WTC11 (cell line): ENCODE data around the gene CACNA2D4.

Source experiments
- RELA ChIP-seq: sonication (generic); formaldehyde crosslinking; IDR thresholded peaks from 2 replicates; pipeline ENCODE4 v1.8.1; 2022; ENCODE audit warnings: missing genetic modification reagents, mild to moderate bottlenecking, borderline replicate concordance
- SP1 ChIP-seq: sonication (generic); formaldehyde crosslinking; conservative IDR thresholded peaks from 2 replicates; pipeline ENCODE4 v1.8.1; 2022; ENCODE audit warnings: missing genetic modification reagents
- TCF7 ChIP-seq: sonication (generic); formaldehyde crosslinking; IDR thresholded peaks from 2 replicates; pipeline ENCODE4 v1.8.0; 2022; ENCODE audit warnings: mild to moderate bottlenecking, low read depth, missing genetic modification reagents, moderate library complexity
- ZNF423 ChIP-seq: fragments of 250-450 bp; sonication (Bioruptor Pico); IDR thresholded peaks from 2 replicates; pipeline ENCODE4 v2.1.2; 2022; ENCODE audit warnings: mild to moderate bottlenecking, moderate library complexity
- TF ChIP-seq, protein P1 (sequence below): fragments of 200-600 bp; IDR thresholded peaks from 2 replicates; pipeline ENCODE4 v1.8.0; 2022; ENCODE audit warnings: antibody characterized with exemption
- TF ChIP-seq, protein P2 (sequence below): sonication (generic); formaldehyde crosslinking; IDR thresholded peaks from 2 replicates; pipeline ENCODE4 v1.8.1; 2022; ENCODE audit warnings: low read depth, mild to moderate bottlenecking, moderate library complexity, missing genetic modification reagents, borderline replicate concordance
- TF ChIP-seq, protein P3 (sequence below): sonication (generic); formaldehyde crosslinking; IDR thresholded peaks from 2 replicates; pipeline ENCODE4 v1.8.0; 2023; ENCODE audit warnings: missing genetic modification reagents, mild to moderate bottlenecking, borderline replicate concordance
- TF ChIP-seq, protein P4 (sequence below): sonication (generic); formaldehyde crosslinking; IDR thresholded peaks from 2 replicates; pipeline ENCODE4 v1.8.1; 2022; ENCODE audit warnings: mild to moderate bottlenecking, moderate library complexity, missing genetic modification reagents

DNA sequence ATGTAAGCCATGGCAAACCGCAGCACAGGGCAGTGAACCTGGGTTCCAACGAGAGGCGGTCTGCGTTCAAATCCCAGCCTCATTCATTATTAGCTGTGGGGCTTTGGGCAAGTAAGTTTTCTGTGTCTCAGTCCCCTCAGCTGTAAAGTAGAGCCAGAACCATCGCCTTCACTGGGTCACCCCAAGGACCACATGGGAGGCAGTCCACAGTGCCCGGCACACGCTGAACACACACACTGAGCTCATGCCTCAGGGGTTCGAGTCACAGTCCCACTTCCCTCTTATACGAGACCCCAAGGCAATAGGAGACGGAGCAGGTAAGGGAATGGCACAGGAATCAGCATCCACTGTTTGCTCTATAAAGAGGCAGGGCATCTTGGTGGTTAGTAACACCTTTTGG, 79.0 kb downstream of the CACNA2D4 start:
- TF ChIP-seq ZNF423 (CRISPR knock-in tag) (no peak), SP1 (CRISPR knock-in tag) (no peak), TCF7 (CRISPR knock-in tag) (no peak), RELA (CRISPR knock-in tag) (no peak)
- TF ChIP-seq, protein P1, sequence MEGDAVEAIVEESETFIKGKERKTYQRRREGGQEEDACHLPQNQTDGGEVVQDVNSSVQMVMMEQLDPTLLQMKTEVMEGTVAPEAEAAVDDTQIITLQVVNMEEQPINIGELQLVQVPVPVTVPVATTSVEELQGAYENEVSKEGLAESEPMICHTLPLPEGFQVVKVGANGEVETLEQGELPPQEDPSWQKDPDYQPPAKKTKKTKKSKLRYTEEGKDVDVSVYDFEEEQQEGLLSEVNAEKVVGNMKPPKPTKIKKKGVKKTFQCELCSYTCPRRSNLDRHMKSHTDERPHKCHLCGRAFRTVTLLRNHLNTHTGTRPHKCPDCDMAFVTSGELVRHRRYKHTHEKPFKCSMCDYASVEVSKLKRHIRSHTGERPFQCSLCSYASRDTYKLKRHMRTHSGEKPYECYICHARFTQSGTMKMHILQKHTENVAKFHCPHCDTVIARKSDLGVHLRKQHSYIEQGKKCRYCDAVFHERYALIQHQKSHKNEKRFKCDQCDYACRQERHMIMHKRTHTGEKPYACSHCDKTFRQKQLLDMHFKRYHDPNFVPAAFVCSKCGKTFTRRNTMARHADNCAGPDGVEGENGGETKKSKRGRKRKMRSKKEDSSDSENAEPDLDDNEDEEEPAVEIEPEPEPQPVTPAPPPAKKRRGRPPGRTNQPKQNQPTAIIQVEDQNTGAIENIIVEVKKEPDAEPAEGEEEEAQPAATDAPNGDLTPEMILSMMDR, result no peak
- TF ChIP-seq, protein P2, sequence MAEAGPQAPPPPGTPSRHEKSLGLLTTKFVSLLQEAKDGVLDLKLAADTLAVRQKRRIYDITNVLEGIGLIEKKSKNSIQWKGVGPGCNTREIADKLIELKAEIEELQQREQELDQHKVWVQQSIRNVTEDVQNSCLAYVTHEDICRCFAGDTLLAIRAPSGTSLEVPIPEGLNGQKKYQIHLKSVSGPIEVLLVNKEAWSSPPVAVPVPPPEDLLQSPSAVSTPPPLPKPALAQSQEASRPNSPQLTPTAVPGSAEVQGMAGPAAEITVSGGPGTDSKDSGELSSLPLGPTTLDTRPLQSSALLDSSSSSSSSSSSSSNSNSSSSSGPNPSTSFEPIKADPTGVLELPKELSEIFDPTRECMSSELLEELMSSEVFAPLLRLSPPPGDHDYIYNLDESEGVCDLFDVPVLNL (CRISPR knock-in tag), result no peak
- TF ChIP-seq, protein P3, sequence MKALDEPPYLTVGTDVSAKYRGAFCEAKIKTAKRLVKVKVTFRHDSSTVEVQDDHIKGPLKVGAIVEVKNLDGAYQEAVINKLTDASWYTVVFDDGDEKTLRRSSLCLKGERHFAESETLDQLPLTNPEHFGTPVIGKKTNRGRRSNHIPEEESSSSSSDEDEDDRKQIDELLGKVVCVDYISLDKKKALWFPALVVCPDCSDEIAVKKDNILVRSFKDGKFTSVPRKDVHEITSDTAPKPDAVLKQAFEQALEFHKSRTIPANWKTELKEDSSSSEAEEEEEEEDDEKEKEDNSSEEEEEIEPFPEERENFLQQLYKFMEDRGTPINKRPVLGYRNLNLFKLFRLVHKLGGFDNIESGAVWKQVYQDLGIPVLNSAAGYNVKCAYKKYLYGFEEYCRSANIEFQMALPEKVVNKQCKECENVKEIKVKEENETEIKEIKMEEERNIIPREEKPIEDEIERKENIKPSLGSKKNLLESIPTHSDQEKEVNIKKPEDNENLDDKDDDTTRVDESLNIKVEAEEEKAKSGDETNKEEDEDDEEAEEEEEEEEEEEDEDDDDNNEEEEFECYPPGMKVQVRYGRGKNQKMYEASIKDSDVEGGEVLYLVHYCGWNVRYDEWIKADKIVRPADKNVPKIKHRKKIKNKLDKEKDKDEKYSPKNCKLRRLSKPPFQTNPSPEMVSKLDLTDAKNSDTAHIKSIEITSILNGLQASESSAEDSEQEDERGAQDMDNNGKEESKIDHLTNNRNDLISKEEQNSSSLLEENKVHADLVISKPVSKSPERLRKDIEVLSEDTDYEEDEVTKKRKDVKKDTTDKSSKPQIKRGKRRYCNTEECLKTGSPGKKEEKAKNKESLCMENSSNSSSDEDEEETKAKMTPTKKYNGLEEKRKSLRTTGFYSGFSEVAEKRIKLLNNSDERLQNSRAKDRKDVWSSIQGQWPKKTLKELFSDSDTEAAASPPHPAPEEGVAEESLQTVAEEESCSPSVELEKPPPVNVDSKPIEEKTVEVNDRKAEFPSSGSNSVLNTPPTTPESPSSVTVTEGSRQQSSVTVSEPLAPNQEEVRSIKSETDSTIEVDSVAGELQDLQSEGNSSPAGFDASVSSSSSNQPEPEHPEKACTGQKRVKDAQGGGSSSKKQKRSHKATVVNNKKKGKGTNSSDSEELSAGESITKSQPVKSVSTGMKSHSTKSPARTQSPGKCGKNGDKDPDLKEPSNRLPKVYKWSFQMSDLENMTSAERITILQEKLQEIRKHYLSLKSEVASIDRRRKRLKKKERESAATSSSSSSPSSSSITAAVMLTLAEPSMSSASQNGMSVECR (CRISPR knock-in tag), result no peak
- TF ChIP-seq, protein P4, sequence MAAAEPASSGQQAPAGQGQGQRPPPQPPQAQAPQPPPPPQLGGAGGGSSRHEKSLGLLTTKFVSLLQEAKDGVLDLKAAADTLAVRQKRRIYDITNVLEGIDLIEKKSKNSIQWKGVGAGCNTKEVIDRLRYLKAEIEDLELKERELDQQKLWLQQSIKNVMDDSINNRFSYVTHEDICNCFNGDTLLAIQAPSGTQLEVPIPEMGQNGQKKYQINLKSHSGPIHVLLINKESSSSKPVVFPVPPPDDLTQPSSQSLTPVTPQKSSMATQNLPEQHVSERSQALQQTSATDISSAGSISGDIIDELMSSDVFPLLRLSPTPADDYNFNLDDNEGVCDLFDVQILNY (CRISPR knock-in tag), result no peak
